Measurements from ENCODE around the gene LHFPL2.

The LHFPL2 gene

GRCh38 chr5:78537411-78537810 is 111.2 kb downstream of the LHFPL2 start:
- H3K27ac ChIP-seq (ENCODE audit: low read depth, low read length) = no peak overlapping the region
- H3K27me3 ChIP-seq (ENCODE audit: insufficient read depth, low read length) = no peaks in the 10 kb centered on the region
- peaks cover 27% of the 10 kb centered on the region for H3K4me1 ChIP-seq (ENCODE audit: control insufficient read depth, insufficient read depth, low read length, unreplicated experiment)
- no peak overlapping the region for H2AFZ ChIP-seq (ENCODE audit: low read length, unreplicated experiment)
- H3K4me3 ChIP-seq (ENCODE audit: low read depth, low read length) = no peak overlapping the region
- H3K36me3 ChIP-seq (ENCODE audit: insufficient read depth, low read length) = no peaks in the 10 kb centered on the region
- peaks cover 12% of the 10 kb centered on the region for H3K79me2 ChIP-seq (ENCODE audit: control insufficient read depth, insufficient read depth, low read length, unreplicated experiment)

- Histone ChIP-seq H3K4me3 (ENCODE audit: low read depth, low read length) (no peak overlapping the region), H3K27ac (ENCODE audit: low read depth, low read length) (no peak overlapping the region), H2AFZ (ENCODE audit: low read length, unreplicated experiment) (no peak overlapping the region), H3K4me1 (ENCODE audit: control insufficient read depth, insufficient read depth, low read length, unreplicated experiment) (peaks cover 27% of the 10 kb centered on the region), H3K27me3 (ENCODE audit: insufficient read depth, low read length) (no peaks in the 10 kb centered on the region), H3K79me2 (ENCODE audit: control insufficient read depth, insufficient read depth, low read length, unreplicated experiment) (peaks cover 12% of the 10 kb centered on the region), H3K36me3 (ENCODE audit: insufficient read depth, low read length) (no peaks in the 10 kb centered on the region)
Observed at GRCh38 chr5:78536661-78537196, 111.8 kb downstream of the LHFPL2 start.

- Histone ChIP-seq H3K4me1 (ENCODE audit: control insufficient read depth, insufficient read depth, low read length, unreplicated experiment) (peaks cover 24% of the 10 kb centered on the region), H3K36me3 (ENCODE audit: insufficient read depth, low read length) (no peaks in the 10 kb centered on the region), H3K4me3 (ENCODE audit: low read depth, low read length) (no peak overlapping the region), H3K79me2 (ENCODE audit: control insufficient read depth, insufficient read depth, low read length, unreplicated experiment) (peaks cover 7% of the 10 kb centered on the region), H2AFZ (ENCODE audit: low read length, unreplicated experiment) (no peak overlapping the region), H3K27me3 (ENCODE audit: insufficient read depth, low read length) (no peaks in the 10 kb centered on the region), H3K27ac (ENCODE audit: low read depth, low read length) (peak overlapping the region; percentile 58)
Observed at GRCh38 chr5:78534905-78535200, 113.7 kb downstream of the LHFPL2 start.

GRCh38 chr5:78534148-78534904 is 114.2 kb downstream of the LHFPL2 start:
- H3K27ac ChIP-seq (ENCODE audit: low read depth, low read length) = peak overlapping the region; percentile 58
- H2AFZ ChIP-seq (ENCODE audit: low read length, unreplicated experiment) = no peak overlapping the region
- H3K4me1 ChIP-seq (ENCODE audit: control insufficient read depth, insufficient read depth, low read length, unreplicated experiment) = peaks cover 27% of the 10 kb centered on the region
- no peaks in the 10 kb centered on the region for H3K27me3 ChIP-seq (ENCODE audit: insufficient read depth, low read length)
- H3K4me3 ChIP-seq (ENCODE audit: low read depth, low read length) = no peak overlapping the region
- peaks cover 7% of the 10 kb centered on the region for H3K79me2 ChIP-seq (ENCODE audit: control insufficient read depth, insufficient read depth, low read length, unreplicated experiment)
- H3K36me3 ChIP-seq (ENCODE audit: insufficient read depth, low read length) = no peaks in the 10 kb centered on the region

GRCh38 chr5:78533356-78533755 is 115.2 kb downstream of the LHFPL2 start:
- H3K27me3 ChIP-seq (ENCODE audit: insufficient read depth, low read length) = no peaks in the 10 kb centered on the region
- no peak overlapping the region for H3K4me3 ChIP-seq (ENCODE audit: low read depth, low read length)
- H3K36me3 ChIP-seq (ENCODE audit: insufficient read depth, low read length) = no peaks in the 10 kb centered on the region
- no peak overlapping the region for H2AFZ ChIP-seq (ENCODE audit: low read length, unreplicated experiment)
- H3K4me1 ChIP-seq (ENCODE audit: control insufficient read depth, insufficient read depth, low read length, unreplicated experiment) = peaks cover 36% of the 10 kb centered on the region
- H3K27ac ChIP-seq (ENCODE audit: low read depth, low read length) = peak overlapping the region; percentile 58; the same call in 1 of the 2 replicates
- H3K79me2 ChIP-seq (ENCODE audit: control insufficient read depth, insufficient read depth, low read length, unreplicated experiment) = peaks cover 7% of the 10 kb centered on the region

GRCh38 chr5:78530342-78531096 is 118.1 kb downstream of the LHFPL2 start:
- H3K36me3 ChIP-seq (ENCODE audit: insufficient read depth, low read length) = no peaks in the 10 kb centered on the region
- peaks cover 7% of the 10 kb centered on the region for H3K79me2 ChIP-seq (ENCODE audit: control insufficient read depth, insufficient read depth, low read length, unreplicated experiment)
- no peak overlapping the region for H2AFZ ChIP-seq (ENCODE audit: low read length, unreplicated experiment)
- no peak overlapping the region for H3K4me3 ChIP-seq (ENCODE audit: low read depth, low read length)
- peak overlapping the region; percentile 97 for H3K27ac ChIP-seq (ENCODE audit: low read depth, low read length)
- H3K4me1 ChIP-seq (ENCODE audit: control insufficient read depth, insufficient read depth, low read length, unreplicated experiment) = peaks cover 62% of the 10 kb centered on the region
- no peaks in the 10 kb centered on the region for H3K27me3 ChIP-seq (ENCODE audit: insufficient read depth, low read length)

- Histone ChIP-seq H3K36me3 (ENCODE audit: insufficient read depth, low read length) (no peaks in the 10 kb centered on the region), H2AFZ (ENCODE audit: low read length, unreplicated experiment) (peak overlapping the region; percentile 4), H3K79me2 (ENCODE audit: control insufficient read depth, insufficient read depth, low read length, unreplicated experiment) (peaks cover 9% of the 10 kb centered on the region), H3K27ac (ENCODE audit: low read depth, low read length) (peak overlapping the region; percentile 97), H3K4me1 (ENCODE audit: control insufficient read depth, insufficient read depth, low read length, unreplicated experiment) (peaks cover 58% of the 10 kb centered on the region), H3K27me3 (ENCODE audit: insufficient read depth, low read length) (no peaks in the 10 kb centered on the region), H3K4me3 (ENCODE audit: low read depth, low read length) (peak overlapping the region; percentile 15; the same call in 1 of the 2 replicates)
Observed at GRCh38 chr5:78527925-78528324, 120.6 kb downstream of the LHFPL2 start.

GRCh38 chr5:78527054-78527859 is 121.3 kb downstream of the LHFPL2 start:
- Histone ChIP-seq H3K4me1 (ENCODE audit: control insufficient read depth, insufficient read depth, low read length, unreplicated experiment) (peaks cover 58% of the 10 kb centered on the region), H3K79me2 (ENCODE audit: control insufficient read depth, insufficient read depth, low read length, unreplicated experiment) (peaks cover 7% of the 10 kb centered on the region), H3K27ac (ENCODE audit: low read depth, low read length) (peak overlapping the region; percentile 97), H3K36me3 (ENCODE audit: insufficient read depth, low read length) (no peaks in the 10 kb centered on the region), H3K27me3 (ENCODE audit: insufficient read depth, low read length) (no peaks in the 10 kb centered on the region), H2AFZ (ENCODE audit: low read length, unreplicated experiment) (peak overlapping the region; percentile 4), H3K4me3 (ENCODE audit: low read depth, low read length) (peak overlapping the region; percentile 30; the same call in 1 of the 2 replicates)

- Histone ChIP-seq H3K36me3 (ENCODE audit: insufficient read depth, low read length) (no peaks in the 10 kb centered on the region), H3K27ac (ENCODE audit: low read depth, low read length) (peak overlapping the region; percentile 97), H3K4me3 (ENCODE audit: low read depth, low read length) (0 out of 2 replicates have a peak overlapping the region, but pooled peaks have one; percentile 30), H2AFZ (ENCODE audit: low read length, unreplicated experiment) (no peak overlapping the region), H3K4me1 (ENCODE audit: control insufficient read depth, insufficient read depth, low read length, unreplicated experiment) (peaks cover 58% of the 10 kb centered on the region), H3K27me3 (ENCODE audit: insufficient read depth, low read length) (no peaks in the 10 kb centered on the region), H3K79me2 (ENCODE audit: control insufficient read depth, insufficient read depth, low read length, unreplicated experiment) (peaks cover 7% of the 10 kb centered on the region)
Observed at GRCh38 chr5:78526049-78526525, 122.5 kb downstream of the LHFPL2 start.
